ENCODE results near the gene CD300A.

- TF ChIP-seq POLR2AphosphoS5 (IDR thresholded peaks at IDR 0.05; ENCODE audit: low read depth, low read length), result no peak
- peak; percentile 95 for TF ChIP-seq SPI1 (IDR thresholded peaks at IDR 0.05; ENCODE audit: low read depth, low read length)
- TF ChIP-seq TAF1 (IDR thresholded peaks at IDR 0.05; ENCODE audit: low read depth, low read length), result no peak
- TF ChIP-seq POU2F2 (IDR thresholded peaks at IDR 0.05; ENCODE audit: low read depth, low read length), result no peak
- no peak for TF ChIP-seq POLR2A (IDR thresholded peaks at IDR 0.05; ENCODE audit: low read depth, low read length)
- peak; percentile 70 for TF ChIP-seq PAX5 (IDR thresholded peaks at IDR 0.05; ENCODE audit: insufficient read depth, low read length, severe bottlenecking)
These were observed 62.2 kb downstream of the CD300A start for GRCh38 chr17:74528491-74529199.
